Mesenchymal stem cell (in vitro differentiated cells and primary cell): Measurements from ENCODE around the gene ANKDD1B. TPM values are rescaled to one million over a fixed set of nuclear protein-coding genes. Genes with fewer than 3 reads are reported as not detected.

Experiments used
- DNase-seq: peaks from one replicate; pipeline ENCODE4 v3.0.0-alpha.2; 2013
- H2AFZ ChIP-seq: one replicate; pipeline ENCODE4 v1.6.1; 2013; ENCODE audit warnings: low read depth, mild to moderate bottlenecking, control low read depth, inconsistent platforms, low read length, moderate library complexity
- H2AK5ac ChIP-seq: 2 replicates; pipeline ENCODE4 v1.6.1; 2013; ENCODE audit warnings: low read length, moderate library complexity, mild to moderate bottlenecking, inconsistent platforms; ENCODE audit not compliant: severe bottlenecking
- H2BK120ac ChIP-seq: one replicate; pipeline ENCODE4 v1.6.1; 2013; ENCODE audit warnings: low read depth, mild to moderate bottlenecking, inconsistent platforms, low read length, moderate library complexity
- H2BK12ac ChIP-seq, 2 experiments: one replicate each; pipeline ENCODE4 v1.6.1; 2013; ENCODE audit warnings: inconsistent platforms in 2 of 2, low read length in 2 of 2, mild to moderate bottlenecking in 2 of 2, moderate library complexity in 2 of 2, control low read depth in 1 of 2
- H2BK15ac ChIP-seq: one replicate; pipeline ENCODE4 v1.6.1; 2013; ENCODE audit warnings: mild to moderate bottlenecking, low read depth, inconsistent platforms; ENCODE audit not compliant: poor library complexity, severe bottlenecking
- H2BK5ac ChIP-seq: 2 replicates; pipeline ENCODE4 v1.6.1; 2013; ENCODE audit warnings: low read depth, mild to moderate bottlenecking, low read length, control low read depth, inconsistent platforms; ENCODE audit not compliant: poor library complexity, severe bottlenecking
- H3K14ac ChIP-seq, 2 experiments: one replicate each; pipeline ENCODE4 v1.6.1; 2013; ENCODE audit warnings: inconsistent platforms in 2 of 2, low read length in 2 of 2, control low read depth in 1 of 2, mild to moderate bottlenecking in 1 of 2, moderate library complexity in 1 of 2
- H3K18ac ChIP-seq, 2 experiments: one replicate each; pipeline ENCODE4 v1.6.1; 2013; ENCODE audit warnings: inconsistent platforms in 2 of 2, low read length in 2 of 2, control low read depth in 1 of 2, low read depth in 1 of 2, mild to moderate bottlenecking in 1 of 2
- H3K23ac ChIP-seq, 2 experiments: one replicate each; pipeline ENCODE4 v1.6.1; 2013; ENCODE audit warnings: inconsistent platforms in 2 of 2, low read length in 2 of 2, mild to moderate bottlenecking in 2 of 2, moderate library complexity in 2 of 2, control low read depth in 1 of 2
- H3K27ac ChIP-seq: 2 replicates; pipeline ENCODE4 v1.5.1; 2013; ENCODE audit warnings: mild to moderate bottlenecking, moderate library complexity, low read length, control low read depth, inconsistent platforms; ENCODE audit not compliant: poor library complexity, severe bottlenecking
- H3K27me3 ChIP-seq, 2 experiments: 2 replicates each; pipeline versions ENCODE4 v1.6.1 to v1.7.0; 2013; ENCODE audit warnings: low read length in 2 of 2, mild to moderate bottlenecking in 2 of 2, moderate library complexity in 2 of 2, control low read depth in 1 of 2, inconsistent platforms in 1 of 2; ENCODE audit not compliant: control insufficient read depth in 1 of 2, insufficient read depth in 1 of 2
- H3K36me3 ChIP-seq, 2 experiments: 2 replicates each; pipeline versions ENCODE4 v1.6.1 to v1.7.0; 2013; ENCODE audit warnings: low read length in 2 of 2, control low read depth in 1 of 2, inconsistent platforms in 1 of 2, low read depth in 1 of 2, mild to moderate bottlenecking in 1 of 2; ENCODE audit not compliant: insufficient read depth in 2 of 2, control insufficient read depth in 1 of 2
- H3K4ac ChIP-seq, 2 experiments: one replicate each; pipeline ENCODE4 v1.6.1; 2013; ENCODE audit warnings: inconsistent platforms in 2 of 2, low read length in 2 of 2, mild to moderate bottlenecking in 2 of 2, moderate library complexity in 2 of 2, control low read depth in 1 of 2, low read depth in 1 of 2
- H3K4me1 ChIP-seq: 2 replicates; pipeline ENCODE4 v1.6.1; 2013; ENCODE audit warnings: low read depth, low read length, control low read depth; ENCODE audit not compliant: control insufficient read depth, insufficient read depth
- H3K4me2 ChIP-seq: 2 replicates; pipeline ENCODE4 v1.6.1; 2013; ENCODE audit warnings: low read length, mild to moderate bottlenecking, inconsistent platforms; ENCODE audit not compliant: poor library complexity, severe bottlenecking
- H3K4me3 ChIP-seq, 2 experiments: 2 replicates each; pipeline versions ENCODE4 v1.5.1 to v1.7.0; 2013; ENCODE audit warnings: low read length in 2 of 2, mild to moderate bottlenecking in 2 of 2, control low read depth in 1 of 2, low read depth in 1 of 2; ENCODE audit not compliant: insufficient read depth in 1 of 2
- H3K79me1 ChIP-seq: replicated peaks from 2 replicates; pipeline ENCODE4 v1.6.1; 2013; ENCODE audit warnings: mild to moderate bottlenecking, control low read depth, low read length, inconsistent platforms; ENCODE audit not compliant: poor library complexity, severe bottlenecking
- H3K9ac ChIP-seq: 2 replicates; pipeline ENCODE4 v1.7.0; 2013; ENCODE audit warnings: mild to moderate bottlenecking, low read length, moderate library complexity
- H3K9me3 ChIP-seq: 2 replicates; pipeline ENCODE4 v1.7.0; 2013; ENCODE audit warnings: mild to moderate bottlenecking, low read length; ENCODE audit not compliant: control insufficient read depth
- H4K8ac ChIP-seq: one replicate; pipeline ENCODE4 v1.6.1; 2013; ENCODE audit warnings: inconsistent platforms, mild to moderate bottlenecking, low read length, moderate library complexity
- H4K91ac ChIP-seq: one replicate; pipeline ENCODE4 v1.6.1; 2013; ENCODE audit warnings: mild to moderate bottlenecking, low read length, inconsistent platforms
- WGBS: methylation state at CpG from one replicate; pipeline ENCODE4 v1.1.7; 2013; ENCODE audit warnings: mixed read lengths; 5-methylcytosine and 5-hydroxymethylcytosine counted together
- small RNA-seq: library from polyadenylated mRNA; stranded (forward); fragments of <200 nt; extraction: miRNeasy Mini kit (QIAGEN cat#:217004); gene quantifications from one replicate; pipeline ENCODE3, GENCODE V24; 2013; ENCODE audit warnings: low read depth

The ANKDD1B gene

GRCh38 chr5:75720882-75721281, 109.6 kb downstream of the ANKDD1B start:
- H3K18ac ChIP-seq, result no peak overlapping the region
- H2AK5ac ChIP-seq, result no peak overlapping the region
- no peak overlapping the region for H2BK15ac ChIP-seq
- H4K8ac ChIP-seq, result no peak overlapping the region
- H3K9ac ChIP-seq, result no peak overlapping the region
- no peak overlapping the region for H2BK5ac ChIP-seq
- no peaks in the 10 kb centered on the region for H3K79me1 ChIP-seq
- no peaks in the 10 kb centered on the region for H3K9me3 ChIP-seq
- no peak overlapping the region for H2BK12ac ChIP-seq
- H3K27ac ChIP-seq, result no peak overlapping the region
- no peak overlapping the region for H3K4me3 ChIP-seq
- H3K23ac ChIP-seq, result no peak overlapping the region
- peaks cover 3 to 10% of the 10 kb centered on the region in 2 experiments for H3K27me3 ChIP-seq
- H3K4me2 ChIP-seq, result no peak overlapping the region
- H3K4me1 ChIP-seq, result peaks cover 2% of the 10 kb centered on the region
- DNase-seq, result no peak
- no peaks in the 10 kb centered on the region for H3K36me3 ChIP-seq
- no peak overlapping the region for H2BK120ac ChIP-seq
- no peak overlapping the region for H2AFZ ChIP-seq
- H3K4ac ChIP-seq, result no peak overlapping the region
- no peak overlapping the region for H3K14ac ChIP-seq
- WGBS, result 76% methylated on average over 5 of the region's 5 CpGs
- H4K91ac ChIP-seq, result no peak overlapping the region

Small RNA genes within 50 kb of the gene (small RNA-seq; reads per million reads assigned to genes)
- gene RNU6-680P, result not detected
